WTC11 (cell line): ENCODE data around the gene ANKRD61.

Source experiments
- CREB1 ChIP-seq: sonication (generic); formaldehyde crosslinking; IDR thresholded peaks from 2 replicates; pipeline ENCODE4 v1.8.0; 2023; ENCODE audit warnings: mild to moderate bottlenecking, missing genetic modification reagents
- CREM ChIP-seq: sonication (generic); formaldehyde crosslinking; IDR thresholded peaks from 2 replicates; pipeline ENCODE4 v1.8.1; 2022; ENCODE audit warnings: mild to moderate bottlenecking, missing genetic modification reagents, moderate library complexity
- CTCF ChIP-seq: fragments of 200-600 bp; IDR thresholded peaks from 2 replicates; pipeline ENCODE4 v1.8.0; 2022; ENCODE audit warnings: antibody characterized with exemption
- E2F5 ChIP-seq: sonication (generic); formaldehyde crosslinking; IDR thresholded peaks from 2 replicates; pipeline ENCODE4 v1.8.1; 2022; ENCODE audit warnings: mild to moderate bottlenecking, moderate library complexity, missing genetic modification reagents
- IRF1 ChIP-seq: sonication (generic); formaldehyde crosslinking; IDR thresholded peaks from 2 replicates; pipeline ENCODE4 v1.8.0; 2023; ENCODE audit warnings: missing genetic modification reagents
- JUN ChIP-seq: sonication (generic); formaldehyde crosslinking; IDR thresholded peaks from 2 replicates; pipeline ENCODE4 v1.8.0; 2023; ENCODE audit warnings: mild to moderate bottlenecking, missing genetic modification reagents
- MXD4 ChIP-seq: fragments of 250-450 bp; sonication (Bioruptor Pico); IDR thresholded peaks from 2 replicates; pipeline ENCODE4 v1.8.0; 2021; ENCODE audit warnings: mild to moderate bottlenecking, moderate library complexity, borderline replicate concordance
- NR3C1 ChIP-seq: sonication (generic); formaldehyde crosslinking; conservative IDR thresholded peaks from 2 replicates; pipeline ENCODE4 v1.8.1; 2023; ENCODE audit warnings: low read depth, mild to moderate bottlenecking, missing genetic modification reagents
- ZNF121 ChIP-seq: sonication (generic); formaldehyde crosslinking; IDR thresholded peaks from 2 replicates; pipeline ENCODE4 v1.8.0; 2023; ENCODE audit warnings: missing genetic modification reagents
- ZNF232 ChIP-seq: sonication (generic); formaldehyde crosslinking; IDR thresholded peaks from 2 replicates; pipeline ENCODE4 v1.8.0; 2022; ENCODE audit warnings: mild to moderate bottlenecking, missing genetic modification reagents
- ZNF416 ChIP-seq: fragments of 250-450 bp; sonication (Bioruptor Pico); IDR thresholded peaks from 2 replicates; pipeline ENCODE4 v1.9.0; 2021; ENCODE audit warnings: mild to moderate bottlenecking, inconsistent platforms
- TF ChIP-seq, protein P1 (sequence below): fragments of 250-450 bp; sonication (Bioruptor Pico); IDR thresholded peaks from 2 replicates; pipeline ENCODE4 v2.1.2; 2022; ENCODE audit warnings: mild to moderate bottlenecking, moderate library complexity
- TF ChIP-seq, protein P2 (sequence below): sonication (generic); formaldehyde crosslinking; IDR thresholded peaks from 2 replicates; pipeline ENCODE4 v1.8.0; 2023; ENCODE audit warnings: missing genetic modification reagents, mild to moderate bottlenecking, borderline replicate concordance

DNA sequence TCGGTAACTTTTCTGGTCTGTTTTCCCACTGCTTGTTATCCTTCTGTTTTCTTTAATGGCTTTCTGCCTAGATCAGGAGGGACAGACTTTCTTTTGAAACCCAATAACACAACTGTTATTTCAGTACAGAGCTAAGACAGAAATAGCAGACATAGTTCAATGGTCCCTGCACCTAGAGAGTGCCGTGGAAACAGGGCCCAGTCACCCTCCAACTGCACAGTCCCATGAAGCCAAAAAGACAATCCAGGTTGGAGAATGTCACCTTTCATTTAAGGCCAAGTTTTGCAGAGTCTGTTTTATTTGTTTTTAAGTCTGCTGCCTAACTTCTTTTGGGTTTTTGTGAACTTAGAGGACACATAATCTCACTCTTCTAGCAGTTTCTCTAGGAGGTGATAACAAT is 19.6 kb upstream of the ANKRD61 start:
- no peak for TF ChIP-seq ZNF416 (CRISPR knock-in tag)
- no peak for TF ChIP-seq CTCF
- TF ChIP-seq E2F5 (CRISPR knock-in tag) = no peak
- TF ChIP-seq CREB1 (CRISPR knock-in tag) = no peak
- TF ChIP-seq, protein P1, sequence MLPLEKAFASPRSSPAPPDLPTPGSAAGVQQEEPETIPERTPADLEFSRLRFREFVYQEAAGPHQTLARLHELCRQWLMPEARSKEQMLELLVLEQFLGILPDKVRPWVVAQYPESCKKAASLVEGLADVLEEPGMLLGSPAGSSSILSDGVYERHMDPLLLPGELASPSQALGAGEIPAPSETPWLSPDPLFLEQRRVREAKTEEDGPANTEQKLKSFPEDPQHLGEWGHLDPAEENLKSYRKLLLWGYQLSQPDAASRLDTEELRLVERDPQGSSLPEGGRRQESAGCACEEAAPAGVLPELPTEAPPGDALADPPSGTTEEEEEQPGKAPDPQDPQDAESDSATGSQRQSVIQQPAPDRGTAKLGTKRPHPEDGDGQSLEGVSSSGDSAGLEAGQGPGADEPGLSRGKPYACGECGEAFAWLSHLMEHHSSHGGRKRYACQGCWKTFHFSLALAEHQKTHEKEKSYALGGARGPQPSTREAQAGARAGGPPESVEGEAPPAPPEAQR (CRISPR knock-in tag) = no peak
- TF ChIP-seq ZNF121 (CRISPR knock-in tag) = no peak
- no peak for TF ChIP-seq ZNF232 (CRISPR knock-in tag)
- no peak for TF ChIP-seq MXD4
- TF ChIP-seq, protein P2, sequence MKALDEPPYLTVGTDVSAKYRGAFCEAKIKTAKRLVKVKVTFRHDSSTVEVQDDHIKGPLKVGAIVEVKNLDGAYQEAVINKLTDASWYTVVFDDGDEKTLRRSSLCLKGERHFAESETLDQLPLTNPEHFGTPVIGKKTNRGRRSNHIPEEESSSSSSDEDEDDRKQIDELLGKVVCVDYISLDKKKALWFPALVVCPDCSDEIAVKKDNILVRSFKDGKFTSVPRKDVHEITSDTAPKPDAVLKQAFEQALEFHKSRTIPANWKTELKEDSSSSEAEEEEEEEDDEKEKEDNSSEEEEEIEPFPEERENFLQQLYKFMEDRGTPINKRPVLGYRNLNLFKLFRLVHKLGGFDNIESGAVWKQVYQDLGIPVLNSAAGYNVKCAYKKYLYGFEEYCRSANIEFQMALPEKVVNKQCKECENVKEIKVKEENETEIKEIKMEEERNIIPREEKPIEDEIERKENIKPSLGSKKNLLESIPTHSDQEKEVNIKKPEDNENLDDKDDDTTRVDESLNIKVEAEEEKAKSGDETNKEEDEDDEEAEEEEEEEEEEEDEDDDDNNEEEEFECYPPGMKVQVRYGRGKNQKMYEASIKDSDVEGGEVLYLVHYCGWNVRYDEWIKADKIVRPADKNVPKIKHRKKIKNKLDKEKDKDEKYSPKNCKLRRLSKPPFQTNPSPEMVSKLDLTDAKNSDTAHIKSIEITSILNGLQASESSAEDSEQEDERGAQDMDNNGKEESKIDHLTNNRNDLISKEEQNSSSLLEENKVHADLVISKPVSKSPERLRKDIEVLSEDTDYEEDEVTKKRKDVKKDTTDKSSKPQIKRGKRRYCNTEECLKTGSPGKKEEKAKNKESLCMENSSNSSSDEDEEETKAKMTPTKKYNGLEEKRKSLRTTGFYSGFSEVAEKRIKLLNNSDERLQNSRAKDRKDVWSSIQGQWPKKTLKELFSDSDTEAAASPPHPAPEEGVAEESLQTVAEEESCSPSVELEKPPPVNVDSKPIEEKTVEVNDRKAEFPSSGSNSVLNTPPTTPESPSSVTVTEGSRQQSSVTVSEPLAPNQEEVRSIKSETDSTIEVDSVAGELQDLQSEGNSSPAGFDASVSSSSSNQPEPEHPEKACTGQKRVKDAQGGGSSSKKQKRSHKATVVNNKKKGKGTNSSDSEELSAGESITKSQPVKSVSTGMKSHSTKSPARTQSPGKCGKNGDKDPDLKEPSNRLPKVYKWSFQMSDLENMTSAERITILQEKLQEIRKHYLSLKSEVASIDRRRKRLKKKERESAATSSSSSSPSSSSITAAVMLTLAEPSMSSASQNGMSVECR (CRISPR knock-in tag) = no peak
- TF ChIP-seq CREM (CRISPR knock-in tag) = no peak
- TF ChIP-seq NR3C1 (CRISPR knock-in tag) = no peak
- TF ChIP-seq IRF1 (CRISPR knock-in tag) = no peak
- TF ChIP-seq JUN = no peak
